HS-5 (cell line): ENCODE measurements around the gene FGGY.
A peak's percentile ranks its signal among the peaks of the same experiment; 100 is the strongest.
"Not testable (repeated sequence)": the region's sequence is repeated elsewhere in the genome, so short reads cannot be mapped to it uniquely, and the experiment has no call there.

Experiments
- DNase-seq: peaks from one replicate; pipeline ENCODE4 v3.0.0-alpha.2; 2012; ENCODE audit warnings: low read depth

The FGGY gene

GRCh38 chr1:59296358-59297256 is at the start of gene FGGY:
Gene FGGY, plus strand, starts transcription at chr1:59297094. Its CDS starts 24,456 bp downstream, at chr1:59321550.
- peak; percentile 94 for DNase-seq

- DNase-seq = no peak
Measured at GRCh38 chr1:59248758-59249157, 48.1 kb upstream of the FGGY start.

- DNase-seq = no peak
Measured at GRCh38 chr1:59249396-59250137, 47.3 kb upstream of the FGGY start.

GRCh38 chr1:59251061-59251460 is 45.8 kb upstream of the FGGY start:
- not testable (repeated sequence) for DNase-seq

- not testable (repeated sequence) for DNase-seq
Measured at GRCh38 chr1:59256429-59256828, 40.5 kb upstream of the FGGY start.

- no peak for DNase-seq
Measured at GRCh38 chr1:59258412-59259032, 38.4 kb upstream of the FGGY start.

GRCh38 chr1:59261537-59261936 is 35.4 kb upstream of the FGGY start:
- no peak for DNase-seq

- DNase-seq = no peak
Measured at GRCh38 chr1:59262631-59263030, 34.3 kb upstream of the FGGY start.

- DNase-seq = no peak
Measured at GRCh38 chr1:59263111-59263510, 33.8 kb upstream of the FGGY start.

GRCh38 chr1:59265622-59266021 is 31.3 kb upstream of the FGGY start:
- no peak for DNase-seq

GRCh38 chr1:59266180-59266926 is 30.5 kb upstream of the FGGY start:
- no peak for DNase-seq

- DNase-seq = no peak
Measured at GRCh38 chr1:59266927-59267293, 30.0 kb upstream of the FGGY start.

- no peak for DNase-seq
Measured at GRCh38 chr1:59268406-59268805, 28.5 kb upstream of the FGGY start.

GRCh38 chr1:59271561-59272260 is 25.2 kb upstream of the FGGY start:
- DNase-seq = no peak

GRCh38 chr1:59272507-59272906 is 24.4 kb upstream of the FGGY start:
- peak; percentile 41 for DNase-seq

- DNase-seq = no peak
Measured at GRCh38 chr1:59276439-59276851, 20.4 kb upstream of the FGGY start.

- DNase-seq = no peak
Measured at GRCh38 chr1:59278780-59279354, 18.0 kb upstream of the FGGY start.

- no peak for DNase-seq
Measured at GRCh38 chr1:59279645-59280044, 17.2 kb upstream of the FGGY start.

- DNase-seq = no peak
Measured at GRCh38 chr1:59282951-59283350, 13.9 kb upstream of the FGGY start.

GRCh38 chr1:59285691-59286090 is 11.2 kb upstream of the FGGY start:
- DNase-seq = no peak

- no peak for DNase-seq
Measured at GRCh38 chr1:59288046-59288445, 8.8 kb upstream of the FGGY start.
